Spleen (tissue), 11 donors: ENCODE data around the gene CNTNAP2. TPM values are rescaled to one million over a fixed set of nuclear protein-coding genes. Genes with fewer than 3 reads are reported as not detected.

Experiments used
- DNase-seq: peaks from one replicate; pipeline ENCODE4 v3.0.0-alpha.2; 2020
- H3K27ac ChIP-seq, 8 donors: fragments of 200-600 bp; sonication (generic) in 7 of 8; 1 replicate in 4 of 8; 2 replicates in 4 of 8; pipeline versions ENCODE4 v1.5.0 to v1.8.0; 2016 to 2021; ENCODE audit warnings: inconsistent platforms in 4 of 8, mild to moderate bottlenecking in 4 of 8, moderate library complexity in 1 of 8
- H3K27me3 ChIP-seq, 7 donors: fragments of 200-600 bp; sonication (generic) in 6 of 7; replicated peaks in 1 of 7; 1 replicate in 4 of 7; 2 replicates in 3 of 7; pipeline versions ENCODE4 v1.5.0 to v1.8.0; 2016 to 2021; ENCODE audit warnings: inconsistent platforms in 3 of 7, mild to moderate bottlenecking in 1 of 7
- H3K36me3 ChIP-seq, 6 donors: fragments of 200-600 bp; sonication (generic) in 5 of 6; 1 replicate in 4 of 6; 2 replicates in 2 of 6; pipeline versions ENCODE4 v1.5.0 to v1.8.0; 2016 to 2021; ENCODE audit warnings: inconsistent platforms in 2 of 6
- H3K4me1 ChIP-seq, 6 donors: fragments of 200-600 bp; sonication (generic) in 5 of 6; 1 replicate in 3 of 6; 2 replicates in 3 of 6; pipeline versions ENCODE4 v1.5.0 to v1.8.0; 2016 to 2021; ENCODE audit warnings: inconsistent platforms in 3 of 6
- H3K4me3 ChIP-seq, 8 donors: fragments of 200-600 bp; sonication (generic) in 7 of 8; 1 replicate in 4 of 8; 2 replicates in 4 of 8; pipeline versions ENCODE4 v1.5.0 to v1.8.0; 2016 to 2021; ENCODE audit warnings: inconsistent platforms in 4 of 8, mild to moderate bottlenecking in 4 of 8, moderate library complexity in 2 of 8
- H3K9me3 ChIP-seq, 8 donors: fragments of 200-600 bp; sonication (generic) in 7 of 8; 1 replicate in 4 of 8; 2 replicates in 4 of 8; pipeline versions ENCODE4 v1.5.0 to v1.8.0; 2016 to 2021; ENCODE audit warnings: inconsistent platforms in 4 of 8
- CTCF ChIP-seq, 11 experiments: fragments of 200-600 bp in 7 of 11; fragments of 450-650 bp in 4 of 11; sonication (generic) in 4 of 11; IDR thresholded peaks in 8 of 11; conservative IDR thresholded peaks in 3 of 11; 1 replicate in 7 of 11; 2 replicates in 4 of 11; pipeline versions ENCODE4 v1.4.0 to v1.8.0; 2016 to 2021; ENCODE audit warnings: antibody characterized with exemption in 11 of 11, inconsistent platforms in 4 of 11, mild to moderate bottlenecking in 1 of 11
- POLR2A ChIP-seq, 3 donors: fragments of 450-650 bp; IDR thresholded peaks; one replicate each; pipeline ENCODE4 v1.5.1; 2017; ENCODE audit warnings: antibody characterized with exemption in 3 of 3, mild to moderate bottlenecking in 1 of 3
- POLR2AphosphoS5 ChIP-seq, 3 donors: sonication (generic); formaldehyde crosslinking; IDR thresholded peaks; one replicate each; pipeline ENCODE4 v1.5.1; 2017; ENCODE audit warnings: antibody characterized with exemption in 3 of 3
- WGBS, 5 donors: extraction: QIAGEN DNeasy Blood & Tissue Kit in 3 of 5; methylation state at CpG; one replicate each; pipeline versions ENCODE4 v1.1.5 to v1.1.7; 2013 to 2018; 5-methylcytosine and 5-hydroxymethylcytosine counted together
- intact Hi-C: fragments of 100-400 bp; cut with DNase I; formaldehyde crosslinking; loops from one replicate; pipeline ENCODE4 v1.15.0; 2023; ENCODE audit warnings: low total_unique reads
- polyA plus RNA-seq, 3 donors: library from polyadenylated mRNA; stranded (reverse); fragments of 200-250 nt; gene quantifications; one replicate each; pipeline ENCODE4 v1.2.1, GENCODE V29; 2013
- total RNA-seq, 7 donors: library from RNA; depleted of rRNA in 3 of 7; stranded (reverse); fragments of >200 nt in 3 of 7; fragmentation: NEBNext Ultra II Directional in 4 of 7; extraction: Animal tissue kit (Norgen Biotek cat#: 25700) in 4 of 7; gene quantifications; one replicate each; pipeline versions ENCODE4 v1.1.0 to v1.2.1, GENCODE V29; 2016 to 2021
- donor health status: healthy with polysubstance abuse.
- donor health status: DM: no; HTN: no; CAD: no; lungs with moderate emphysema.
- donor health status: DM: no; HTN: no; CAD: no.
- donor health status: Bipolar disorder and iron deficiency.
- donor health status: healthy.
- donor health status: DM: no; HTN: no; CAD: no.
- donor health status: DM: yes; HTN: yes; CAD: no.

CNTNAP2 gene
- total and polyA plus RNA-seq, 10 donors, result 0.13 to 2.0 (median 0.82) TPM

GRCh38 chr7:146115851-146116520 is 615 bp upstream of the CNTNAP2 start:
- Histone ChIP-seq H3K4me1 (peaks cover 0 to 18% (median 10%) of the 10 kb centered on the region in 6 donors), H3K27me3 (peaks cover 0 to 48% (median 15%) of the 10 kb centered on the region in 7 donors), H3K27ac (no peak overlapping the region), H3K36me3 (no peaks in the 10 kb centered on the region), H3K4me3 (peak overlapping the region; percentile 3 to 58 (median 29)), H3K9me3 (no peaks in the 10 kb centered on the region)
- DNase-seq, result peak; percentile 63
- intact Hi-C loops, result no loop called here
- 1 to 6% (median 1%) methylated on average over 42 to 61 of the region's 62 CpGs for WGBS, 5 donors
- no peak for TF ChIP-seq POLR2A (IDR thresholded peaks at IDR 0.05)
- TF ChIP-seq CTCF (IDR thresholded peaks at IDR 0.05 in 8 of 11, conservative IDR thresholded peaks at IDR 0.05 in 3 of 11), result no peak
- no peak for TF ChIP-seq POLR2AphosphoS5 (IDR thresholded peaks at IDR 0.05)

DNA sequence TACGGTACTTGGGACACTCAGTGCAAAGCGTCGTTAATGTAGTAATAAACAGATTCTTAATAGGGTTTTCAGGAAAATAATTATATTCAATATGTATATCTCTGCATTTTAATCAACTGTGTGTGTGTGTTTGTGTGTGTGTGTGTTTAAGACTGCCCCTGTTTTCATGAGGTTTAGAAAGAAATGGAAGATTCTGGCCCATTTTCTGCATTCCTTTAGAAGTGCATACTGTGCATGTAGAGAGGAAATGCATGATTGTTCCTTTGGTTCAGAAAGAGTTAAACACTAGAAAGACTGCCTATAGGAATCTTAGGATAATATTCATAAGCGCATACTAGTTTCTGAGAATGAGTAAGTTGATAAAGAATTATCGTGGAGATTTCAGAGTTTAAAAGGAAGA is 975 bp downstream of the CNTNAP2 start:
- Histone ChIP-seq H3K27ac (no peak overlapping the region), H3K36me3 (no peaks in the 10 kb centered on the region), H3K9me3 (no peaks in the 10 kb centered on the region), H3K27me3 (peaks cover 0 to 48% (median 15%) of the 10 kb centered on the region in 7 donors), H3K4me3 (no peak overlapping the region), H3K4me1 (peaks cover 0 to 18% (median 10%) of the 10 kb centered on the region in 6 donors)
- 49 to 59% (median 52%) methylated on average over 5 of the region's 5 CpGs for WGBS, 5 donors
- DNase-seq, result no peak
- no peak for TF ChIP-seq POLR2AphosphoS5 (IDR thresholded peaks at IDR 0.05)
- TF ChIP-seq POLR2A (IDR thresholded peaks at IDR 0.05), result no peak
- no peak for TF ChIP-seq CTCF (IDR thresholded peaks at IDR 0.05 in 8 of 11, conservative IDR thresholded peaks at IDR 0.05 in 3 of 11)
- intact Hi-C loops, result no loop called here

DNA sequence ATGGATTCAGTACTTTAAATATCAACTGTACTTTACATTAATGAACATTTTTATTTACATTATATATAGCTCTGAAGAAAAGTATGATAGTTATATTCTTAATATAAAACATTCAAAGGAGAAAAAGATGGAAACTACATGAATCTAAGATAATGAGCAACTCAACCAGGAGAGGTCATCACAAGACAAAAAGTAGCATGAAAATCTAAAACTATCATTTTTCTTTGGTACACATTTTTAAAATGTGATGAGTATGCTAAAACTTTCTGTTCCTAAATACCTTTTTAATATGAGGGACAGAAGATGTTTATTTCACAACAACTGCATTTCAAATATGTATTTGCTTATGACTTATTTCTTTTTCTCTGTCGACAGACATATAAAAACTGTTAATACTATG is 2.4 kb downstream of the CNTNAP2 start:
- Histone ChIP-seq H3K27me3 (peaks cover 0 to 47% (median 15%) of the 10 kb centered on the region in 7 donors), H3K4me3 (no peak overlapping the region), H3K27ac (no peak overlapping the region), H3K9me3 (peaks cover 0 to 4% (median 0%) of the 10 kb centered on the region in 8 donors), H3K4me1 (peaks cover 0 to 18% (median 10%) of the 10 kb centered on the region in 6 donors), H3K36me3 (no peaks in the 10 kb centered on the region)
- no peak for TF ChIP-seq POLR2A (IDR thresholded peaks at IDR 0.05)
- no peak for TF ChIP-seq CTCF (IDR thresholded peaks at IDR 0.05 in 8 of 11, conservative IDR thresholded peaks at IDR 0.05 in 3 of 11)
- TF ChIP-seq POLR2AphosphoS5 (IDR thresholded peaks at IDR 0.05), result no peak
- intact Hi-C loops, result no loop called here
- no peak for DNase-seq
- 76 to 93% (median 84%) methylated on average over 1 of the region's 1 CpG for WGBS, 5 donors

DNA sequence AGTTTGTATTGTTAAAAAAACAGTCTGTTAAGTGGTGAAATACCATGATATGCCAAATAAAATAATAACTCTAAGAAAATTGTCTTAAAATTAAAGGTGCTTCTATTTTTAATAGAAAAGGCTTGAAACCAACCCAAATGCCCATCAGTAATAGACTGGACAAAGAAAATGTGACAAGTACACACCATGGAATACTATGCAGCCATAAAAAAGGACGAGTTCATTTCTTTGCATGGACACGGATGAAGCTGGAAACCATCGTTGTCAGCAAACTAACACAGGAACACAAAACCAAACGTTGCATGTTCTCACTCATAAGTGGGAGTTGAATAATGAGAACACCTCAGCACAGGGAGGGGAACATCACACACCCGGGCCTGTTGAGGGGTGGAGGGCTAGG is 7.1 kb downstream of the CNTNAP2 start:
- H3K4me3 ChIP-seq, result no peak overlapping the region
- intact Hi-C loops, result no loop called here
- H3K36me3 ChIP-seq, result no peaks in the 10 kb centered on the region
- peaks cover 0 to 2% (median 0%) of the 10 kb centered on the region in 7 donors for H3K27me3 ChIP-seq
- H3K9me3 ChIP-seq, result peaks cover 0 to 4% (median 0%) of the 10 kb centered on the region in 8 donors
- TF ChIP-seq POLR2AphosphoS5 (IDR thresholded peaks at IDR 0.05), result no peak
- TF ChIP-seq CTCF (IDR thresholded peaks at IDR 0.05 in 8 of 11, conservative IDR thresholded peaks at IDR 0.05 in 3 of 11), result no peak
- no peak for TF ChIP-seq POLR2A (IDR thresholded peaks at IDR 0.05)
- no peaks in the 10 kb centered on the region for H3K4me1 ChIP-seq
- no peak overlapping the region for H3K27ac ChIP-seq
- DNase-seq, result no peak
- WGBS, 5 donors, result 80 to 89% (median 82%) methylated on average over 5 of the region's 5 CpGs
